Mammary epithelial cell (primary cell): Measurements from ENCODE around the gene UVSSA.
"Not testable (repeated sequence)": the region's sequence is repeated elsewhere in the genome, so short reads cannot be mapped to it uniquely, and the experiment has no call there.

Source experiments
- EZH2 ChIP-seq: IDR thresholded peaks from 2 replicates; pipeline ENCODE4 v1.6.1; 2012; ENCODE audit warnings: low read length, inconsistent platforms, borderline replicate concordance
- TF ChIP-seq, protein P1 (sequence below), 2 donors: IDR thresholded peaks in 1 of 2; conservative IDR thresholded peaks in 1 of 2; 2 replicates each; pipeline ENCODE4 v1.5.1; 2011 to 2012; ENCODE audit warnings: inconsistent platforms in 2 of 2, low read length in 2 of 2, mild to moderate bottlenecking in 2 of 2, control low read depth in 1 of 2, low read depth in 1 of 2; ENCODE audit not compliant: insufficient read depth in 1 of 2; ENCODE audit errors: extremely low read depth in 1 of 2

DNA sequence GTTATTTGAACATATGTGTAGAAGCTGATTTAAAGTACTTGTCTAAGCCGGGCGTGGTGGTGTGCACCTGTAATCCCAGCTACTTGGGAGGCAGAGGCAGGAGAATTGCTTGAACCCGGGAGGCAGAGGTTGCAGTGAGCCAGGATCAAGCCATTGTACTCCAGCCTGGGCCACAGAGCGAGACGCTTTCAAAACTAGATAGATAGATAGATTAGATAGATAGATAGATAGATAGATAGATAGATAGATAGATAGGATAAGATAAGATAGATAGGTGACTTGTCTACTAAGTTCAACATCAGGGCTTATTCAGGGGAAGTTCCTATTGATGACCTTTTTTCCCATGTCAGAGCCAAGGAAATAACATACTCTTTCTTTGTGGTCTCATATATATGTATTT, 46.4 kb downstream of the UVSSA start:
- TF ChIP-seq, protein P1, sequence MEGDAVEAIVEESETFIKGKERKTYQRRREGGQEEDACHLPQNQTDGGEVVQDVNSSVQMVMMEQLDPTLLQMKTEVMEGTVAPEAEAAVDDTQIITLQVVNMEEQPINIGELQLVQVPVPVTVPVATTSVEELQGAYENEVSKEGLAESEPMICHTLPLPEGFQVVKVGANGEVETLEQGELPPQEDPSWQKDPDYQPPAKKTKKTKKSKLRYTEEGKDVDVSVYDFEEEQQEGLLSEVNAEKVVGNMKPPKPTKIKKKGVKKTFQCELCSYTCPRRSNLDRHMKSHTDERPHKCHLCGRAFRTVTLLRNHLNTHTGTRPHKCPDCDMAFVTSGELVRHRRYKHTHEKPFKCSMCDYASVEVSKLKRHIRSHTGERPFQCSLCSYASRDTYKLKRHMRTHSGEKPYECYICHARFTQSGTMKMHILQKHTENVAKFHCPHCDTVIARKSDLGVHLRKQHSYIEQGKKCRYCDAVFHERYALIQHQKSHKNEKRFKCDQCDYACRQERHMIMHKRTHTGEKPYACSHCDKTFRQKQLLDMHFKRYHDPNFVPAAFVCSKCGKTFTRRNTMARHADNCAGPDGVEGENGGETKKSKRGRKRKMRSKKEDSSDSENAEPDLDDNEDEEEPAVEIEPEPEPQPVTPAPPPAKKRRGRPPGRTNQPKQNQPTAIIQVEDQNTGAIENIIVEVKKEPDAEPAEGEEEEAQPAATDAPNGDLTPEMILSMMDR (conservative IDR thresholded peaks at IDR 0.05 in 1 of 2, IDR thresholded peaks at IDR 0.05 in 1 of 2; ENCODE audit: extremely low read depth in 1 of 2, insufficient read depth in 1 of 2, low read depth in 1 of 2, low read length in 2 of 2), result not testable (repeated sequence)
- TF ChIP-seq EZH2, result not testable (repeated sequence)
